Dendritic cell treated with granulocyte-macrophage colony-stimulating factor and Interleukin-4, amounts not matched to agents 40 ng/mL and 50 ng/mL, for 4 days (primary cell): ENCODE data around the gene ANKS4B.
"Not testable (repeated sequence)": the region's sequence is repeated elsewhere in the genome, so short reads cannot be mapped to it uniquely, and the experiment has no call there.

Source experiments
- H3K27ac Mint-ChIP-seq: one replicate; pipeline ENCODE4 v1.8.0; 2022; ENCODE audit warnings: mild to moderate bottlenecking, mixed read lengths
- H3K27me3 Mint-ChIP-seq: one replicate; pipeline ENCODE4 v1.8.0; 2022; ENCODE audit warnings: mild to moderate bottlenecking, mixed read lengths
- H3K36me3 Mint-ChIP-seq: one replicate; pipeline ENCODE4 v1.8.0; 2022; ENCODE audit warnings: low read depth, mixed read lengths
- H3K4me1 Mint-ChIP-seq: one replicate; pipeline ENCODE4 v1.8.0; 2022; ENCODE audit warnings: low read depth, mixed read lengths
- H3K4me3 Mint-ChIP-seq: one replicate; pipeline ENCODE4 v1.8.0; 2022; ENCODE audit warnings: mild to moderate bottlenecking, moderate library complexity, mixed read lengths
- H3K9me3 Mint-ChIP-seq: one replicate; pipeline ENCODE4 v1.8.0; 2022; ENCODE audit warnings: mixed read lengths
- intact Hi-C: fragments of 100-400 bp; cut with micrococcal nuclease; formaldehyde crosslinking; loops from one replicate; pipeline ENCODE4 v1.15.0; 2022

Gene ANKS4B

DNA sequence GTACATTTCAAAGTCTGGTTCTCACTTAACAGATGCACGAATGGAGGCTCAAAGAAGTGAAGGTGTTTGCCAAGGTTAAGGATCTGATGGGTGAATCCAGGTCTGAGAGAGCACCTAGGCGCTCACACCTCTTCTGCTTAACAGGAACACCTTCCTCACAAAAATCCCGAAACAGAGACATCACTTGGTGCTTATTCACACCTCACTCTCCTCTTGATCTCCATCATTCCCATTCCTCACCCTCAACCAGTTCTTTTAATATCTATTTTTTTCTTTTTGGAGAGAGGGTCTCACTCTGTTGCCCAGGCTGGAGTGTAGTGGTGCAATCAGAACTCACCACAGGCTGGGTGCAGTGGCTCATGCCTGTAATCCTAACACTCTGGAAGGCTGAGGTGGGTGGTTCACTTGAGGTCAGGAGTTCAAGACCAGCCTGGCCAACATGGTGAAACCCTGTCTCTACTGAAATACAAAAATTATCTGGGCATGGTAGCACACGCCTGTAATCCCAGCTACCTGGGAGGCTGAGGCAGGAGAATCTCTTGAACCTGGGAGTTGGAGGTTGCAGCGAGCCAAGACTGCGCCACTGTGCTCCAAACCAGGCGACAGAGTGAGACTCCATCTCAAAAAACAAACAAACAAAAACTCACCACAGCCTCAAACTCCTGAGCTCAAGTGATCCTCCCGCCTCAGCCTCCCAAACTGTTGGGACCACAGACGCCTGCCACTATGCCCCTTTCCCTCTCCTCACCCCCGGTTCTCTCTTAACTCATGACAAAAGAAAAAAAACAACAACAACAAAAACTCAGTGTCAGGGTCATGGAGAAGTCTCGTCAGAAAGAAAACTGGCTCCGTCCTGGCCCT, 29.5 kb downstream of the ANKS4B start:
- Mint-ChIP-seq H3K4me3 (no peak overlapping the region), H3K27me3 (peaks cover 3% of the 10 kb centered on the region), H3K27ac (no peak overlapping the region), H3K4me1 (no peaks in the 10 kb centered on the region), H3K36me3 (no peaks in the 10 kb centered on the region), H3K9me3 (no peaks in the 10 kb centered on the region)
- intact Hi-C loops, result no loop called here

DNA sequence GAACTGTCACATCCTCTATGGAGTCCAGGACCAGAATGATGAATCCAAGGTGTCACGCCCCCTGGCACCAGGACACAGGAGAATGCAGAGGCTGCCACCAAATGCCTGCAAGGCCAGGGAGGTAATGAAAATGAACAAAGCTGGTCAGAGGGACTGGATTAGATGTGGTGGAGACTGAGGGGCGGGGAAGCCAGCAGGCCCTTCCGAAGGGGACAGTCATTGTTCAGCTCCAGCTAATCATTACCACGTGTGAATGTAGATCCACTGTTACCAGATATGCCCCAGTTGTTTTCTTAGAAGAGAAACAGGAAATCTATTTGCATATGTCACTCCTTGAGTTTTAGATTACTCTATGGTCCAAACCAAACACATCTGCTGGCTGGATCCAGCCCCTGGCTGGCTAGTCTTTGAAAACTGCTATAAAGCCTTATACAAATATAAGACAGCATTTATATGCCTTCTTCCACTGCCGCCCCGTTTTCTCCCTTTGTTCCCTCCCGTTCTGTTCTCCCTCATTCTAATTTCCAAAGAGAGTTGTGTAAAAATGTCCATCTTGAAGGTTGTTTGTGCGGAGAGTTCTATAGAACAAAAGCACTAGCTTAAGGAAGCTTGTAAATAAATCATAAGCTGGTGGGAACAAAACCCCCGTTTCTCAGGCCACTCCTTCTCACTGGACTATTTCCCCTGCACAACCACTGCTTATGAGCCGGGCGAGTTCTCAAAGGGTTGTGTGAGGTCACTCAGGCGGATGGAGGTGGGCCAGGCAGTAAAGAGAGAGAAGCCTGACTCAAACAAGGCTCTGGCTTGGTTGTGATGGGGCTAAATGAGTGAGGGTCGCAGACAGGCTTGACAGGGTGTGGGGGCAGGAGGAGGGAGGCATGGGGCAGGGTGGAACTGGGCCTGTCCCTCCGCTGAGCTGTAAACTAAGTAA, 30.4 kb downstream of the ANKS4B start:
- no peak overlapping the region for H3K4me3 Mint-ChIP-seq
- H3K27ac Mint-ChIP-seq, result no peak overlapping the region
- H3K4me1 Mint-ChIP-seq, result no peaks in the 10 kb centered on the region
- peaks cover 3% of the 10 kb centered on the region for H3K27me3 Mint-ChIP-seq
- no peaks in the 10 kb centered on the region for H3K9me3 Mint-ChIP-seq
- H3K36me3 Mint-ChIP-seq, result no peaks in the 10 kb centered on the region
- intact Hi-C loops, result no loop called here

- H3K36me3 Mint-ChIP-seq, result no peaks in the 10 kb centered on the region
- intact Hi-C loops, result no loop called here
- no peak overlapping the region for H3K27ac Mint-ChIP-seq
- no peaks in the 10 kb centered on the region for H3K4me1 Mint-ChIP-seq
- peaks cover 3% of the 10 kb centered on the region for H3K27me3 Mint-ChIP-seq
- no peaks in the 10 kb centered on the region for H3K9me3 Mint-ChIP-seq
- H3K4me3 Mint-ChIP-seq, result no peak overlapping the region
Observed at GRCh38 chr16:21264571-21265036, 31.1 kb downstream of the ANKS4B start.

GRCh38 chr16:21265104-21265837, 31.8 kb downstream of the ANKS4B start:
- no peaks in the 10 kb centered on the region for H3K36me3 Mint-ChIP-seq
- H3K27me3 Mint-ChIP-seq, result peaks cover 5% of the 10 kb centered on the region
- H3K9me3 Mint-ChIP-seq, result no peaks in the 10 kb centered on the region
- H3K4me1 Mint-ChIP-seq, result no peaks in the 10 kb centered on the region
- no peak overlapping the region for H3K4me3 Mint-ChIP-seq
- intact Hi-C loops, result no loop called here
- H3K27ac Mint-ChIP-seq, result no peak overlapping the region

GRCh38 chr16:21267298-21267697, 33.8 kb downstream of the ANKS4B start:
- no peak overlapping the region for H3K4me3 Mint-ChIP-seq
- intact Hi-C loops, result no loop called here
- H3K36me3 Mint-ChIP-seq, result no peaks in the 10 kb centered on the region
- no peaks in the 10 kb centered on the region for H3K9me3 Mint-ChIP-seq
- peaks cover 11% of the 10 kb centered on the region for H3K27me3 Mint-ChIP-seq
- H3K4me1 Mint-ChIP-seq, result no peaks in the 10 kb centered on the region
- H3K27ac Mint-ChIP-seq, result no peak overlapping the region

- no peak overlapping the region for H3K27ac Mint-ChIP-seq
Observed at GRCh38 chr16:21268236-21268635, 34.7 kb downstream of the ANKS4B start.

GRCh38 chr16:21272253-21272652, 38.8 kb downstream of the ANKS4B start:
- intact Hi-C loops, result no loop called here

More at GRCh38 chr16:21268236-21268635, 34.7 kb downstream of the ANKS4B start:
- Mint-ChIP-seq H3K27me3 (peaks cover 16% of the 10 kb centered on the region), H3K9me3 (no peaks in the 10 kb centered on the region), H3K36me3 (no peaks in the 10 kb centered on the region), H3K4me1 (no peaks in the 10 kb centered on the region), H3K4me3 (no peak overlapping the region)
- intact Hi-C loops, result no loop called here

DNA sequence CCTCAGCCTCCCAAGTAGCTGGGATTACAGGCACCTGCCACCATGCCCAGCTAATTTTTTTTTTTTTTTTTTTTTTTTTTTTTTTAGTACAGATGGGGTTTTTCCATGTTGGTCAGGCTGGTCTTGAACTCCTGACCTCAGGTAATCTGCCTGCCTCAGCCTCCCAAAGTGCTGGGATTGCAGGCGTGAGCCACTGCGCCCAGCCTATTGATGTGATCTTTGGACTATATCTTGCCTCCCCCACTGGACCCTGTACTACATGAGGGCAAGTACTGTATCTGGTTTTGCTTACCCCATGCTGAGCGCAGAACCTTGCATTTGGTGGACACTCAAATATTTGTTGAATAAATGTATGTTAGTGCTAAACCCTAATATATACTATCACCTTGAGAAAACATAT, 39.3 kb downstream of the ANKS4B start:
- intact Hi-C loops, H3K36me3 Mint-ChIP-seq, H3K9me3 Mint-ChIP-seq, H3K4me3 Mint-ChIP-seq, H3K27ac Mint-ChIP-seq, H3K4me1 Mint-ChIP-seq: not testable (repeated sequence)
- H3K27me3 Mint-ChIP-seq, result peaks cover 49% of the 10 kb centered on the region

More at GRCh38 chr16:21272253-21272652, 38.8 kb downstream of the ANKS4B start:
- H3K9me3 Mint-ChIP-seq, result no peaks in the 10 kb centered on the region
- H3K4me1 Mint-ChIP-seq, result no peaks in the 10 kb centered on the region
- H3K4me3 Mint-ChIP-seq, result no peak overlapping the region
- peaks cover 43% of the 10 kb centered on the region for H3K27me3 Mint-ChIP-seq
- no peaks in the 10 kb centered on the region for H3K36me3 Mint-ChIP-seq
- no peak overlapping the region for H3K27ac Mint-ChIP-seq

DNA sequence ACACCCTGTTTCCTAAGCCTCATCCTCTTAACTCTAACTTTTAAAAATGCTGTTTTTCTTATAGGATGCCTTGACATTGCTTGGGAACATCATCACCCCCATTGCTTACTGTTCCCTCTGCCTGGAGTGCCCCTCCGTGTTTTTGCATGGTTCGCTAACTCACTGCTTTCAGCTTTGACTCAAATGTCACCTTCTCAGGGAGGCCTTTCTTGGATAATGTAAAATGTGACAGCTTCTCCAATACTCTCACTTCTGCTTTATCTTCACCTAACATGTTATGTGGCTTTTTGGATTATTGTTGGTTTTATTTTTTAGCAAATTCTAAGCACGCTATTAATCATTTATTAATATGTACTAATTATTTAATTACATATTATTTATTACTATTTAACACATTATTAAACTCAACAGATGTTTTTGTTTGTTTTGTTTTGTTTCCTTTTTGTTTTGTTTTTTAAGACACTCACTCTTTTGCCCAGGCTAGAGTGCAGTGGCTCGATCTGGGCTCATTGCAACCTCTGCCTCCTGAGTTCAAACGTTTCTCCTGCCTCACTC, 40.8 kb downstream of the ANKS4B start:
- no peak overlapping the region for H3K27ac Mint-ChIP-seq
- peaks cover 14% of the 10 kb centered on the region for H3K4me1 Mint-ChIP-seq
- H3K9me3 Mint-ChIP-seq, result no peaks in the 10 kb centered on the region
- H3K4me3 Mint-ChIP-seq, result no peak overlapping the region
- intact Hi-C loops, result no loop called here
- peaks cover 63% of the 10 kb centered on the region for H3K27me3 Mint-ChIP-seq
- H3K36me3 Mint-ChIP-seq, result no peaks in the 10 kb centered on the region

DNA sequence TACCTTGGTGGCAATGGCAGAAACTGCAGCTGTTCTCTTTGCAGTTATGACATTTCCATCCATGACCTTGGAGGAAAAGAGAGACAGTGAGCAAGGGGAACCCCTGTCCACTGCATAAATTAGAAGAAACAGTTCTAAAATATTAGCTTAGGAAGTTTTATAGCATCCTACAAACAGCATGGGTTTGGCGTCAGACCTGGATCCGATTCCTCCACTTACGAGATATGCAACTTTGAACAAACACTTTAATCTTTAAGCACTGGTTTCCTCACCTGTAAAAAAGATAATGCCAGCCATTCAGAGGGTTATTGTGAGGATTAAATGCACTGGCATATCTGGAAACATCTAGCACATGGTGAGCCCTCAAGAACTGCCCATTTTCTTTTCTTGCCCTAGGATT, 42.0 kb downstream of the ANKS4B start:
- H3K4me1 Mint-ChIP-seq, result peaks cover 14% of the 10 kb centered on the region
- H3K27ac Mint-ChIP-seq, result no peak overlapping the region
- H3K4me3 Mint-ChIP-seq, result no peak overlapping the region
- H3K36me3 Mint-ChIP-seq, result no peaks in the 10 kb centered on the region
- intact Hi-C loops, result no loop called here
- peaks cover 70% of the 10 kb centered on the region for H3K27me3 Mint-ChIP-seq
- H3K9me3 Mint-ChIP-seq, result no peaks in the 10 kb centered on the region

GRCh38 chr16:21276090-21276489, 42.6 kb downstream of the ANKS4B start:
- peaks cover 71% of the 10 kb centered on the region for H3K27me3 Mint-ChIP-seq
- H3K4me1 Mint-ChIP-seq, result peaks cover 14% of the 10 kb centered on the region
- H3K4me3 Mint-ChIP-seq, result no peak overlapping the region
- H3K9me3 Mint-ChIP-seq, result no peaks in the 10 kb centered on the region
- H3K36me3 Mint-ChIP-seq, result no peaks in the 10 kb centered on the region
- no peak overlapping the region for H3K27ac Mint-ChIP-seq
- intact Hi-C loops, result no loop called here

DNA sequence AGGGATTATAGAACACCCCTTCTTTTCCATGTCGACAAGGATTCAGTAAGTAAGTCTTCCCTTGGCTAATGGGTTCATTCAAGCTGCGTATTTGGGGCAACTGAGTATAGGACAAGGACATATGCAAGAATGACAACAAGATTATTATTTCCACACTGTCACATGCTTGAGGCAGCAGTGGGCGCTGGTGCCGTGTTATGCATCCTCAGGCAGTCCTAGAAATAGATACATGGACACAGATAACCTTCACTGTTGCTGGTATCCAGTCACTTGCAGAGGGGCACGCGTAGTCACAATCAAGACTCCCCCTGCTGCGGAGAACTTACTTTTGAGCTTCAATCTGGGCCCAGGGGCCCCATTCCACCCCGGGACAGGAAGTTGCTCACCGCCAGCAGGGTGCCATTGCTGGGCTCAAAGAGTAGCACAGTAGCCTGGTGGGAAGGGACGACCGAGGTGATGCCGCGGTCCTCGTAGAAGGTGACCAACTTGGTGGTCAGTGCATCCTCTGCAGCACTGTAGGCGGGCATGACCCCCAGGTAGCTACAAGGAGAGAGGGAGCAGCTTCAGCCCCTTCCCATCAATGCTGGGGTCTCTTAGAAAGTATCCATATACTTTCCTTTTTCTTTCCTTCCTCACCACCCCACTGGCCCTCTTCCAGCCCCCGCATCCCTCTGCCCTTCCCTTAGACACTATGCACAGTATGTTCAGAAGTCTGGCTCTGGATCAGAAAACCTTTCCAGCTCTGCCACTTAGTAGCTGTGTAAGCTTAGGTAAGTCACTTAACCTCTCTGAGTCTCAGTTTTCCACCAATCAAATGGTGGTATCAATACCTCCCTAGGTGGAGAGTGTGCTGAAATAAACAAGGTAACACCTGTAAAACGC, 43.8 kb downstream of the ANKS4B start:
- no peaks in the 10 kb centered on the region for H3K36me3 Mint-ChIP-seq
- no peaks in the 10 kb centered on the region for H3K9me3 Mint-ChIP-seq
- H3K4me3 Mint-ChIP-seq, result peak overlapping the region; percentile 68
- H3K27ac Mint-ChIP-seq, result no peak overlapping the region
- peaks cover 80% of the 10 kb centered on the region for H3K27me3 Mint-ChIP-seq
- peaks cover 14% of the 10 kb centered on the region for H3K4me1 Mint-ChIP-seq
- intact Hi-C loops, result no loop called here
